ENCODE results near the gene FIBP.
A peak's percentile ranks its signal among the peaks of the same experiment; 100 is the strongest.

DNA sequence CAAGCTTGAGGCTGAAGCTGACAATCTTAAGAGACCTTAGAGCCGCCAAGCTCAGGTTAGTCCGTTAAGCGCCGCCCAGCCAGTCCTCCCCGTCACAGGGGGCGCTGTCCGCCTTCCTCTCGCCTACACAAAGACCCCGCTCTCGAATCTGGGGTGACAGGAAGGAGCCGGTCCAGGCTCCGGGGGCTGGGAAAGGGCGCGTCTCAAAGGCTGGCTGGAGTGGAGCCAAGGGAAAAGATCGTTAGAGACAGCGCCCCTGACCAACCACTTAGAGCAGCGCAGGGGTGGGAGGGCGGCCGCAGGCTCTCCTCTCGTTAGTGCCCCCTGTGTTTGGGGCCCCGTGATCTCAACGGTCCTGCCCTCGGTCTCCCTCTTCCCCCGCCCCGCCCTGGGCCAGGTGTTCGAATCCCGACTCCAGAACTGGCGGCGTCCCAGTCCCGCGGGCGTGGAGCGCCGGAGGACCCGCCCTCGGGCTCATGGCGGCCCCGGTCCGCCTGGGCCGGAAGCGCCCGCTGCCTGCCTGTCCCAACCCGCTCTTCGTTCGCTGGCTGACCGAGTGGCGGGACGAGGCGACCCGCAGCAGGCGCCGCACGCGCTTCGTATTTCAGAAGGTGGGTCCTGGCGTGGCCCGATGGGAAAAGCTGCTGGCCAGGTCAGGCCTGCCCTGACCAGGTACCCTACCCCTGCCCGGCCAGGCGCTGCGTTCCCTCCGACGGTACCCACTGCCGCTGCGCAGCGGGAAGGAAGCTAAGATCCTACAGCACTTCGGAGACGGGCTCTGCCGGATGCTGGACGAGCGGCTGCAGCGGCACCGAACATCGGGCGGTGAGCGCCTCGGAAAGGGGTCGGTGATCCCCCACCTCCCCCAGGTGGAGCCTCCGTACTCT lies 27.8 kb downstream of the FIBP start, which contains the start of gene MUS81:
- TF ChIP-seq POLR2A (IDR thresholded peaks at IDR 0.05; ENCODE audit: low read depth, low read length), result peak; percentile 69; the same call in 1 of the 2 replicates
- TF ChIP-seq TAF1 (IDR thresholded peaks at IDR 0.05; ENCODE audit: borderline replicate concordance, low read depth, low read length), result peak; percentile 69; the same call in 1 of the 2 replicates
- TF ChIP-seq POLR2AphosphoS5 (IDR thresholded peaks at IDR 0.05; ENCODE audit: low read depth, low read length), result peak; percentile 28; the same call in 1 of the 2 replicates

Measured in GM12892 (cell line).